Measurements from ENCODE around the gene ZNF865.
A peak's percentile ranks its signal among the peaks of the same experiment; 100 is the strongest.

Gene ZNF865

GRCh38 chr19:55646889-55647731 is 41.7 kb downstream of the ZNF865 start:
- peak in 1 of 14 donors; percentile 41 for DNase-seq

- peak in 13 of 14 donors; percentile 53 to 89 (median 76) for DNase-seq
These were observed 42.5 kb downstream of the ZNF865 start, which contains the start of gene CCDC106 for GRCh38 chr19:55647732-55648584. Gene CCDC106, plus strand, starts transcription at chr19:55648212. Its CDS starts 835 bp downstream, at chr19:55649047.

GRCh38 chr19:55648585-55649267 is 43.3 kb downstream of the ZNF865 start:
- no peak for DNase-seq

GRCh38 chr19:55649268-55650125 is 44.0 kb downstream of the ZNF865 start:
- DNase-seq, result no peak

- DNase-seq, result no peak
These were observed 44.7 kb downstream of the ZNF865 start for GRCh38 chr19:55650126-55650557.

GRCh38 chr19:55650602-55651230 is 45.3 kb downstream of the ZNF865 start:
- no peak for DNase-seq

- DNase-seq, result no peak
These were observed 45.8 kb downstream of the ZNF865 start for GRCh38 chr19:55651236-55651635.

GRCh38 chr19:55652311-55653128 is 47.1 kb downstream of the ZNF865 start:
- DNase-seq, result no peak

GRCh38 chr19:55653651-55654322 is 48.3 kb downstream of the ZNF865 start:
- DNase-seq, result peak; percentile 84 to 100 (median 98)

- peak; percentile 87 to 100 (median 99) for DNase-seq
These were observed 48.9 kb downstream of the ZNF865 start for GRCh38 chr19:55654323-55654867.

GRCh38 chr19:55654868-55655647 is 49.6 kb downstream of the ZNF865 start, which contains the start of gene U2AF2:
Gene U2AF2, plus strand, starts transcription at chr19:55655035. Its CDS starts 70 bp downstream, at chr19:55655105.
- peak in 12 of 14 donors; percentile 68 to 98 (median 97) for DNase-seq

- DNase-seq, result no peak
These were observed 50.2 kb downstream of the ZNF865 start for GRCh38 chr19:55655648-55656040.

- DNase-seq, result no peak
These were observed 51.1 kb downstream of the ZNF865 start for GRCh38 chr19:55656552-55656951.

GRCh38 chr19:55656988-55657747 is 51.7 kb downstream of the ZNF865 start:
- no peak for DNase-seq

- DNase-seq, result no peak
These were observed 53.5 kb downstream of the ZNF865 start for GRCh38 chr19:55658846-55659459.

- no peak for DNase-seq
These were observed 54.4 kb downstream of the ZNF865 start for GRCh38 chr19:55659822-55660221.

GRCh38 chr19:55660404-55660803 is 55.0 kb downstream of the ZNF865 start:
- DNase-seq, result no peak
